BLaER1 (cell line): Measurements from ENCODE around the gene DIP2A.

Experiments used
- H3K27ac ChIP-seq: shearing (Covaris generic); formaldehyde crosslinking; 2 replicates; pipeline ENCODE4 v1.8.1; 2022
- H3K27me3 ChIP-seq: shearing (Covaris generic); formaldehyde crosslinking; 2 replicates; pipeline ENCODE4 v1.8.1; 2022
- H3K36me3 ChIP-seq: shearing (Covaris generic); formaldehyde crosslinking; 2 replicates; pipeline ENCODE4 v1.8.1; 2022
- H3K4me1 ChIP-seq: shearing (Covaris generic); formaldehyde crosslinking; 2 replicates; pipeline ENCODE4 v1.8.1; 2022
- H3K4me2 ChIP-seq: shearing (Covaris generic); formaldehyde crosslinking; 2 replicates; pipeline ENCODE4 v1.8.1; 2022
- H3K4me3 ChIP-seq: shearing (Covaris generic); formaldehyde crosslinking; 2 replicates; pipeline ENCODE4 v1.8.1; 2022
- H3K9ac ChIP-seq: shearing (Covaris generic); formaldehyde crosslinking; 2 replicates; pipeline ENCODE4 v1.8.1; 2022
- H3K9me3 ChIP-seq: shearing (Covaris generic); formaldehyde crosslinking; 2 replicates; pipeline ENCODE4 v1.8.1; 2022
- H4K20me1 ChIP-seq: shearing (Covaris generic); formaldehyde crosslinking; 2 replicates; pipeline ENCODE4 v1.8.1; 2022
- Cebpa-rat ChIP-seq: shearing (Covaris generic); IDR thresholded peaks from 2 replicates; pipeline ENCODE4 v1.8.1; 2022

Gene DIP2A

GRCh38 chr21:46598581-46599572, 140.2 kb downstream of the DIP2A start:
- no peaks in the 10 kb centered on the region for H3K36me3 ChIP-seq
- H3K4me1 ChIP-seq = peaks cover 14% of the 10 kb centered on the region
- H3K9ac ChIP-seq = no peak overlapping the region
- H3K4me2 ChIP-seq = 0 out of 2 replicates have a peak overlapping the region, but pooled peaks have one; percentile 4
- no peak overlapping the region for H3K27ac ChIP-seq
- no peak overlapping the region for H3K4me3 ChIP-seq
- no peak for TF ChIP-seq Cebpa-rat
- peaks cover 44% of the 10 kb centered on the region for H3K9me3 ChIP-seq
- H4K20me1 ChIP-seq = no peaks in the 10 kb centered on the region
- no peaks in the 10 kb centered on the region for H3K27me3 ChIP-seq

DNA sequence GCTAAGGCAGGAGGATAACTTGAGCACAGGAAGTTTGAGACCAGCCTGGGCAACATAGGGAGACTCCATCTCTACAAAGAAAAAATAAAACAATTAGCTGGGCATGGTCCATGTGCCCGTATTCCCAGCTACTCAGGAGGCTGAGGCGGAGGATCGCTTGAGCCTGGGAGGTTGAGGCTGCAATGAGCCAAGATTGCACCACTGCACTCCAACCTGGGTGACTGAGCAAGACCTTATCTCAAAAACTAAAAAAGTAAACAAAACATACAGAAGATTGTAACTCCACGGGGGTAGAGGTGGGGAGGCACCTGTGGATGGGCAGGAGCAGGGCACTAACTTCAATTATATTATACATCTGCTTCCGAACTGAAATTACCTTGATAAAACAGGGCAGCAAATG, 141.6 kb downstream of the DIP2A start:
- Histone ChIP-seq H3K9me3 (peaks cover 30% of the 10 kb centered on the region), H3K9ac (no peak overlapping the region), H3K4me3 (no peak overlapping the region), H4K20me1 (no peaks in the 10 kb centered on the region), H3K36me3 (no peaks in the 10 kb centered on the region), H3K27ac (no peak overlapping the region), H3K4me2 (no peak overlapping the region), H3K27me3 (no peaks in the 10 kb centered on the region), H3K4me1 (peaks cover 20% of the 10 kb centered on the region)
- no peak for TF ChIP-seq Cebpa-rat

GRCh38 chr21:46600978-46601377, 142.3 kb downstream of the DIP2A start:
- no peak for TF ChIP-seq Cebpa-rat
- H3K27ac ChIP-seq = no peak overlapping the region

DNA sequence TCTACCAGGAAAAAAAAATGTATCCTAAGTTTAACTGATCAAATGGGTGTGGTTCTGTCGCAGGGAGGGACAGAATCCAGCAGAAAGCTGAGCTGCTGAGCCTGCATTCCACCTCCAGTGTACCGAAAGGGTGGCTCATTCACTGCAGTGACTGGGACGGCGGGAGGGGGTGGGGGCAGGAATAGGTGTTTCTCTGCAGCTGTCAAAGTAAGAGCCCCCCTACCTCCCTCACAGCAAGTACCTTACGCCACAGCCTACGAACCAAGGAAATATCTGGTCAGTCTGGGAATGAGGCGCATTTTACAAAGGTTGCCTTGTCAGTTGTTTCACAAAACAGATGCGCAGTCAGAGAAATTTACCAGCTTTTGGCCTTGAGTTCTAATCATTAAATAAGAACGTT, 144.5 kb downstream of the DIP2A start:
- H3K27me3 ChIP-seq = no peaks in the 10 kb centered on the region
- no peaks in the 10 kb centered on the region for H4K20me1 ChIP-seq
- H3K4me1 ChIP-seq = peaks cover 38% of the 10 kb centered on the region
- no peaks in the 10 kb centered on the region for H3K36me3 ChIP-seq
- peaks cover under 1% of the 10 kb centered on the region; the same call in 1 of the 2 replicates for H3K9me3 ChIP-seq
- no peak overlapping the region for H3K4me2 ChIP-seq
- H3K4me3 ChIP-seq = no peak overlapping the region
- no peak for TF ChIP-seq Cebpa-rat
- H3K27ac ChIP-seq = no peak overlapping the region
- no peak overlapping the region for H3K9ac ChIP-seq

More at GRCh38 chr21:46600978-46601377, 142.3 kb downstream of the DIP2A start:
- peaks cover 26% of the 10 kb centered on the region for H3K4me1 ChIP-seq
- no peak overlapping the region for H3K9ac ChIP-seq
- no peaks in the 10 kb centered on the region for H3K36me3 ChIP-seq
- no peak overlapping the region for H3K4me2 ChIP-seq
- peaks cover 23% of the 10 kb centered on the region for H3K9me3 ChIP-seq
- H4K20me1 ChIP-seq = no peaks in the 10 kb centered on the region
- no peaks in the 10 kb centered on the region for H3K27me3 ChIP-seq
- H3K4me3 ChIP-seq = no peak overlapping the region

DNA sequence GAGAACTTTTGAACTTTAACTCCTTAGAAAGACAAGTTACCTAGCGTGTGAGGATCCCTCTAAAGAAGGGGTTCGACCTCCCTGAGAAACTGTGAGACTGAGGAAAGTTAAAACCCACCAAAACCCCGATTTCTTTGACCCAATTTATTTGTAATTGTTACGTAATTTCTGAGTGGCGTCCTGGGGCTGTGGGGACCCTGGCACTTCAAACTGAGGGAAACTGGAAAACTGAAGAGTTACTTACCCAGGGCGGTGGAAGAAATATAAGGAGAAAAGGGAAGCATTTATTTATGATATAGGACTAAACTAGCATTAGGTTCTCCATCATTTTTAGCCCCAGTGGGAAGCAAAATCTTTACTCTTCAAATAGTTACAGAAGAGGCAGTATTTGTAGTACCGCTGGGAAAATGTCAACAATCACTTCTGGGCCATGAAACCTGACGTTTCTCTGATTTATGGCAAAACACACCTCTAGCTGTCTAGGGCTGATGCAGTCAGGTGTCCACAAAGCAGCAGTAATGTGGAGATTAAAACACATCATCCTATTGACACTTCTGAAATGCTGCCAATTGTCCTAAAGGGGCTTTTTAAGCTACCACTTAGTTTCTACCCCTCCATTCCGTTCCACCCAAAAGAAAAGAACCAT, 145.8 kb downstream of the DIP2A start:
- Histone ChIP-seq H3K4me3 (no peak overlapping the region), H3K27ac (no peak overlapping the region), H3K9ac (no peak overlapping the region), H4K20me1 (no peaks in the 10 kb centered on the region), H3K36me3 (no peaks in the 10 kb centered on the region), H3K4me1 (peaks cover 29% of the 10 kb centered on the region), H3K27me3 (no peaks in the 10 kb centered on the region), H3K4me2 (no peak overlapping the region), H3K9me3 (no peaks in the 10 kb centered on the region)
- TF ChIP-seq Cebpa-rat = no peak

DNA sequence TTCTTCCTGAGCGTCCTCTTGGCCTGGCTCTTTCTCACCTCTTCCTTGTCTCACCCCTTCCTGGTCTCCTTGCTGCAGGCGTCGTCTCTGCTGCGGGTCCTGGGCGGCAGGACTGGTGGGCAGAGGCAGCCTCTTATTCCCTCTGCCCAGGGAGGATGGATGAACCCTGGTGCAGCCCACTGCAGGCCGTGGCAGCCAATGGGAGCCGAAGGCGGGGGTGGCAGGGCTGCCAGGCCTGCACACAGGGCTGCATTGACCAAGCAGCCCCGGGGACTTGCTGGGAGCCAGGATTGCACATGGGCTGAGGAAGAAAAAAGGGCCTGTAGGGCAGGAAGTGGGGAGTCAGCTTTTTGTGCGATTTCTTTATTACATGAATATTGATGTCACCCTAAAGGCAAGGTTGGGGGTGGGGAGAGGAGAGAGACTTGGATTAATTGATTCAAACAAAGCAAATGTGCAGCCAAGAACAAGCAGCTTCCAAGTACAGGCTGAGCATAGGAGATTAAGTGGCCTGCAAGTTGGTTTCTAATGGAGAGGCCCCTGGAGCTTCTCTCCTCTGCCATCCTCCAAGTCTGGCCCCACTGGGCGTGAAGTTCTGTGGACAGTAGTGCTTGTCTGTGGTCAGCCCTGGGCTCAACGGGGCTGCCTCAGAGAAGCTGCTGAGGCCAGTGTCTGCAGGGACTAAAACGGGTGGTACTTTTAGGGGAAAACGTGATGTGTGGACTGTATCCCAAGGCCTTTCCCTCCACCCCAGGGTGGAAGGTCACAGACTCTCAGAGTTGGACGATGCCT, 146.5 kb downstream of the DIP2A start, which contains the start of gene S100B:
S100B (minus strand) TSS at position 108 of the 792 bp plus-strand sequence. CDS start 2,667 bp downstream, outside the sequence.
- H3K4me1 ChIP-seq = peaks cover 29% of the 10 kb centered on the region
- no peak for TF ChIP-seq Cebpa-rat
- no peaks in the 10 kb centered on the region for H3K27me3 ChIP-seq
- H3K4me3 ChIP-seq = no peak within 1 kb of the TSS
- no peaks in the 10 kb centered on the region for H3K36me3 ChIP-seq
- H3K9me3 ChIP-seq = peaks cover 3% of the 10 kb centered on the region
- H4K20me1 ChIP-seq = no peaks in the 10 kb centered on the region
- H3K27ac ChIP-seq = peak within 1 kb of the TSS; percentile 76
- peak within 1 kb of the TSS; percentile 60; the same call in 1 of the 2 replicates for H3K9ac ChIP-seq
- H3K4me2 ChIP-seq = peak within 1 kb of the TSS; percentile 80

DNA sequence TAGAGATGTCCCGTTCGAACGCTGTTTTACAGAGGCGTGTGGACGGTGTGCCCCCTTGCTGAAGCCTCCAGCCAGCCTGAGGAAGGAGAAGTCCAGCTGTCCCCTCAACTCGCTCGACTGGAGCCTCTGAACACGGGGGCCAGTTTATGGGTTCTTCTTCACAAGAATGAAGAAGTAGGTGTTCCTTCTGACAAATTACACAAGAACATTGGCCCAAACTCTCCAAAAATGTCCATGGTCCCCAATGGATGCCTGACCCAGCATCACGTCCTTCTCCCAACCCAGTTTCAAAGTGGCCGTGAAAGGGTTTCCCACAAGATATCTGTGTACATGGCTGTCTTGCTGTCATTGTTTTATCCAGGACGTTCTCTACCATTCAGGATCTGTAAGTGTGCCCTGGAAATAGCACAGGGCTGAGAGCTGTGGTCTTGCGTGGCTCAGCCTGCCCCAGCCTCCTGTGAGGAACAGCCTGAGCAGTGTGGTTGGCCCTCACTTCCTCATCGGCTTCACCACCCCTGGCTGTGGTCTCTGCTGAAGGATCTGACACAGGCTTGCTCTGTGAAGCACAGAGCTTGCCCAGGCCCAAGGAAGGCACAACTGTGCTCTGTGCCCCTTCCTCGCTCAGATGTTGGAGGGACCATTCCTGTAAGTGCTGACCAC, 147.2 kb downstream of the DIP2A start:
- peak overlapping the region; percentile 76 for H3K27ac ChIP-seq
- TF ChIP-seq Cebpa-rat = no peak
- H3K36me3 ChIP-seq = no peaks in the 10 kb centered on the region
- peaks cover 10% of the 10 kb centered on the region for H3K9me3 ChIP-seq
- no peak overlapping the region; the same call in 1 of the 2 replicates for H3K4me3 ChIP-seq
- peak overlapping the region; percentile 80 for H3K4me2 ChIP-seq
- H3K4me1 ChIP-seq = peaks cover 29% of the 10 kb centered on the region
- H3K9ac ChIP-seq = peak overlapping the region; percentile 60; the same call in 1 of the 2 replicates
- no peaks in the 10 kb centered on the region for H3K27me3 ChIP-seq
- no peaks in the 10 kb centered on the region for H4K20me1 ChIP-seq

GRCh38 chr21:46606427-46606813, 147.7 kb downstream of the DIP2A start:
- Histone ChIP-seq H3K27ac (peak overlapping the region; percentile 76), H3K4me3 (no peak overlapping the region; the same call in 1 of the 2 replicates), H3K4me1 (peaks cover 27% of the 10 kb centered on the region), H3K9me3 (peaks cover 15% of the 10 kb centered on the region), H3K27me3 (no peaks in the 10 kb centered on the region), H3K9ac (peak overlapping the region; percentile 60; the same call in 1 of the 2 replicates), H3K36me3 (no peaks in the 10 kb centered on the region), H3K4me2 (peak overlapping the region; percentile 80), H4K20me1 (no peaks in the 10 kb centered on the region)
- TF ChIP-seq Cebpa-rat = no peak

- TF ChIP-seq Cebpa-rat = no peak
- H3K9ac ChIP-seq = no peak overlapping the region
- H3K9me3 ChIP-seq = peaks cover 21% of the 10 kb centered on the region
- H3K4me3 ChIP-seq = no peak overlapping the region
- H4K20me1 ChIP-seq = no peaks in the 10 kb centered on the region
- H3K27ac ChIP-seq = no peak overlapping the region
- H3K4me2 ChIP-seq = no peak overlapping the region
- H3K27me3 ChIP-seq = no peaks in the 10 kb centered on the region
- peaks cover 23% of the 10 kb centered on the region for H3K4me1 ChIP-seq
- no peaks in the 10 kb centered on the region for H3K36me3 ChIP-seq
Observed at GRCh38 chr21:46607636-46608035, 148.9 kb downstream of the DIP2A start.
